OCI-LY7 (cell line): ENCODE data around the gene CCDC186. TPM values are rescaled to one million over a fixed set of nuclear protein-coding genes. Genes with fewer than 3 reads are reported as not detected.

Experiments
- BruUV-seq: library from RNA; stranded (reverse); fragments of 400-500 nt; replicated peaks from 2 replicates; lab custom pipeline; 2021; lab: Mats Ljungman, UMichigan
- CTCF ChIA-PET: fragments of 300-600 bp; sonication (Branson Sonifier 250); formaldehyde crosslinking; loops from one replicate; lab custom pipeline; 2022; ENCODE audit warnings: antibody characterized with exemption; ENCODE audit not compliant: unreplicated experiment; lab: Charles Lee
- POLR2A ChIA-PET: fragments of 300-600 bp; sonication (Branson Sonifier 250); formaldehyde crosslinking; loops from one replicate; lab custom pipeline; 2022; ENCODE audit warnings: antibody characterized with exemption; lab: Charles Lee
- DNase-seq: peaks from one replicate; pipeline ENCODE4 v3.0.0-alpha.2; 2015; ENCODE audit warnings: low spot score
- H2AFZ ChIP-seq: fragments of 200-600 bp; sonication (generic), shearing (Covaris generic); 2 replicates; pipeline ENCODE4 v1.6.1; 2014; ENCODE audit warnings: mild to moderate bottlenecking, antibody characterized with exemption, low read length, moderate library complexity
- H3K27ac ChIP-seq: fragments of 200-600 bp; sonication (generic); 2 replicates; pipeline ENCODE4 v1.5.1; 2014; ENCODE audit warnings: mixed run types, low read depth, mild to moderate bottlenecking, moderate library complexity, low read length, inconsistent platforms; ENCODE audit not compliant: poor library complexity, severe bottlenecking
- H3K36me3 ChIP-seq: fragments of 200-600 bp; sonication (generic); 2 replicates; pipeline ENCODE4 v1.6.1; 2014; ENCODE audit warnings: mild to moderate bottlenecking, antibody characterized with exemption, low read length, moderate library complexity, mixed read lengths; ENCODE audit not compliant: insufficient read depth
- H3K4me1 ChIP-seq: fragments of 200-600 bp; sonication (generic); 2 replicates; pipeline ENCODE4 v1.5.1; 2014; ENCODE audit warnings: mild to moderate bottlenecking, low read length; ENCODE audit not compliant: insufficient read depth, poor library complexity, severe bottlenecking
- H3K4me2 ChIP-seq: fragments of 200-600 bp; sonication (generic); 2 replicates; pipeline ENCODE4 v1.6.1; 2014; ENCODE audit warnings: mild to moderate bottlenecking, low read length
- H3K4me3 ChIP-seq: fragments of 200-600 bp; sonication (generic); 2 replicates; pipeline ENCODE4 v1.5.1; 2014; ENCODE audit warnings: mild to moderate bottlenecking, low read depth, low read length; ENCODE audit not compliant: poor library complexity, severe bottlenecking
- H3K79me2 ChIP-seq: fragments of 200-600 bp; sonication (generic); 2 replicates; pipeline ENCODE4 v1.6.1; 2016; ENCODE audit warnings: low read depth, mild to moderate bottlenecking, low read length, moderate library complexity, mixed read lengths; ENCODE audit not compliant: insufficient read depth
- H3K9me2 ChIP-seq: fragments of 200-600 bp; sonication (generic); 2 replicates; pipeline ENCODE4 v1.6.1; 2016; ENCODE audit warnings: mild to moderate bottlenecking, low read length, mixed read lengths; ENCODE audit not compliant: insufficient read depth
- H3K9me3 ChIP-seq: fragments of 200-600 bp; sonication (generic); 2 replicates; pipeline ENCODE4 v1.6.1; 2014; ENCODE audit warnings: mild to moderate bottlenecking, mixed run types, low read length, mixed read lengths
- H4K20me1 ChIP-seq: fragments of 200-600 bp; sonication (generic); 2 replicates; pipeline ENCODE4 v1.6.1; 2014; ENCODE audit warnings: mild to moderate bottlenecking, antibody characterized with exemption, low read length, moderate library complexity, mixed read lengths; ENCODE audit not compliant: insufficient read depth
- EZH2phosphoT487 ChIP-seq: fragments of 200-600 bp; sonication (generic); IDR thresholded peaks from 2 replicates; pipeline ENCODE4 v1.6.1; 2018; ENCODE audit warnings: low read depth, borderline replicate concordance, mild to moderate bottlenecking, mixed run types, antibody characterized with exemption, low read length, moderate library complexity, mixed read lengths
- intact Hi-C: fragments of 100-400 bp; cut with micrococcal nuclease; formaldehyde crosslinking; loops from one replicate; pipeline ENCODE4 v1.10.0; 2022; ENCODE audit not compliant: unreplicated experiment
- total RNA-seq, 2 experiments: library from RNA; depleted of rRNA in 1 of 2; stranded (reverse); fragments of >200 nt in 1 of 2; shearing (Covaris generic) in 1 of 2; gene quantifications; 2 replicates each; pipeline ENCODE4 v1.2.3, GENCODE V29; 2014 to 2022
- TF ChIP-seq, protein P1 (sequence below): fragments of 200-600 bp; sonication (generic); conservative IDR thresholded peaks from 2 replicates; pipeline ENCODE4 v1.5.1; 2014; ENCODE audit warnings: mild to moderate bottlenecking, antibody characterized with exemption, low read length, moderate library complexity, mixed read lengths

CCDC186 gene
- total RNA-seq, 2 experiments from 2014 or later: 5.3 to 13.1 TPM

DNA sequence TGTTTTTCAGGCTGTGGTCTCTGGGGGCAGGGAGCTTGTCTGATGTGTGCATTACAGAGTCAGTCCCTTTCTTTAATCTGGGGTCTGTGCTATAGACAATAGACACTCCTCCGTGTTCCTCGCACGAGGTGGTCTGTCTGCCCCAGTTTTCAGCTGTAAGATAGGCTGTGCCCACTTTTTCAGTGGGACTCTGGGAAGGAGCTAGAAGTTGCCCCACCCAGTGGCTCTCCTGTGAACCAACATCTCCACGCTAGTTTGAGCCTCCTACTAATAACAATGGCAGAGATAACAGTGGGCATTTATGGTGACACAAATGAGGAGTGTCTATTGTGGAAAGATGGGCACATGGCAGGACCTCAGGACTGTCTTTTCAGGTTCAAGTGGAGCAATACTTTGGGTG is 86.3 kb downstream of the CCDC186 start:
- Histone ChIP-seq H3K79me2 (no peaks in the 10 kb centered on the region), H3K4me1 (no peaks in the 10 kb centered on the region), H2AFZ (no peak overlapping the region), H3K9me2 (no peaks in the 10 kb centered on the region), H3K27ac (no peak overlapping the region), H3K36me3 (no peaks in the 10 kb centered on the region), H3K4me3 (no peak overlapping the region), H3K9me3 (no peaks in the 10 kb centered on the region), H3K4me2 (no peak overlapping the region), H4K20me1 (no peaks in the 10 kb centered on the region)
- BruUV-seq: no TSS peak
- TF ChIP-seq, protein P1, sequence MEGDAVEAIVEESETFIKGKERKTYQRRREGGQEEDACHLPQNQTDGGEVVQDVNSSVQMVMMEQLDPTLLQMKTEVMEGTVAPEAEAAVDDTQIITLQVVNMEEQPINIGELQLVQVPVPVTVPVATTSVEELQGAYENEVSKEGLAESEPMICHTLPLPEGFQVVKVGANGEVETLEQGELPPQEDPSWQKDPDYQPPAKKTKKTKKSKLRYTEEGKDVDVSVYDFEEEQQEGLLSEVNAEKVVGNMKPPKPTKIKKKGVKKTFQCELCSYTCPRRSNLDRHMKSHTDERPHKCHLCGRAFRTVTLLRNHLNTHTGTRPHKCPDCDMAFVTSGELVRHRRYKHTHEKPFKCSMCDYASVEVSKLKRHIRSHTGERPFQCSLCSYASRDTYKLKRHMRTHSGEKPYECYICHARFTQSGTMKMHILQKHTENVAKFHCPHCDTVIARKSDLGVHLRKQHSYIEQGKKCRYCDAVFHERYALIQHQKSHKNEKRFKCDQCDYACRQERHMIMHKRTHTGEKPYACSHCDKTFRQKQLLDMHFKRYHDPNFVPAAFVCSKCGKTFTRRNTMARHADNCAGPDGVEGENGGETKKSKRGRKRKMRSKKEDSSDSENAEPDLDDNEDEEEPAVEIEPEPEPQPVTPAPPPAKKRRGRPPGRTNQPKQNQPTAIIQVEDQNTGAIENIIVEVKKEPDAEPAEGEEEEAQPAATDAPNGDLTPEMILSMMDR: peak; percentile 58
- TF ChIP-seq EZH2phosphoT487: no peak
- ChIA-PET CTCF (no interaction called here), POLR2A (interaction anchor here (0.6 to 1.0 kb wide), 3 partner anchors 9 to 170 kb away, joined by 3 to 4 read pairs (median 3); no protein-coding TSS in a partner anchor)
- peak; percentile 27 for DNase-seq
- intact Hi-C loops: no loop called here

DNA sequence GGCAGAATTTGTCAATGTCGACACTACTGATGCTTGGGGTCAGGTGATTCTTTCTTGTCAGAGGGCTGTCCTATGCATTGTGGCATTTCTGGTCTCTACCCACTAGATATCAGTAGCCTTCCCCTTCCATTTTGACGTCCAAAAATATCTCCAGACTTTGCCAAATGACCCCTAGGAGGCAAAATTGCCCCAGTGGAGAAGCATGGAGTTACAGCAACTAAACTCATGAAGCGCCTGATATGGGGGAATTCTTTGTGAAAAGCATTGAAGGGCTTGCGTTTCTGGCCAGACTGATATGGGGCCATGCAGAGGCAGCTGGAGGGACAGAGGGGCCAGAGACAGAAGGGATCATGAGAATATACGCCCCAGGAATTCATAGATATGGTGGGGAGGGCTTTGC is 86.7 kb downstream of the CCDC186 start:
- H2AFZ ChIP-seq: no peak overlapping the region
- no peak overlapping the region for H3K4me3 ChIP-seq
- CTCF ChIA-PET: no interaction called here
- H3K27ac ChIP-seq: no peak overlapping the region
- POLR2A ChIA-PET: interaction anchor here (0.8 to 1.0 kb wide), 3 partner anchors 9 to 169 kb away, joined by 3 to 5 read pairs (median 4); no protein-coding TSS in a partner anchor
- H3K36me3 ChIP-seq: no peaks in the 10 kb centered on the region
- intact Hi-C loops: no loop called here
- no peaks in the 10 kb centered on the region for H4K20me1 ChIP-seq
- H3K9me3 ChIP-seq: no peaks in the 10 kb centered on the region
- TF ChIP-seq, protein P1: no peak
- no peak for TF ChIP-seq EZH2phosphoT487
- H3K9me2 ChIP-seq: no peaks in the 10 kb centered on the region
- DNase-seq: no peak
- H3K4me1 ChIP-seq: no peaks in the 10 kb centered on the region
- no peaks in the 10 kb centered on the region for H3K79me2 ChIP-seq
- no TSS peak for BruUV-seq
- no peak overlapping the region for H3K4me2 ChIP-seq

DNA sequence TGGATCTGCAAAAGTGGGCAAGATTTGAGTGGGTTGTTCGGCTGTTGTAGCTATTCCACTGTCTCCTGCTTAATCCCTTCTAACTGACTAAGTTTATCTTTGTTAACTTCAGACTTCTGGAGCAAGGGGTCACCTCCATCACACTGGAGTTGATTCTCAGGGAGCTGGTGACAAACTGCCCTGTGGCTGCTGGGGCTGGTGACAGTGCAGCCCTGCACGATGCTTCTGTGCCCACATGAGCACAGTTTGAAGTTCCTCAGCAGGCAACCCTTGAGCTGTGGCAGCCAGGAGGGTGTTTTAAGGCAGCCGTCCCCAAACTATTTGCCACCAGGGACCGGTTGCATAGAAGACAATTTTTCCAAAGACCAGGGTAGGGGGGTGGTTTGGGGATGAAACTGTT is 89.8 kb downstream of the CCDC186 start:
- no peak overlapping the region for H2AFZ ChIP-seq
- ChIA-PET CTCF (no interaction called here), POLR2A (interaction anchor here (4.1 kb wide), 1 partner anchor 12 kb away, joined by 15 read pairs; no protein-coding TSS in a partner anchor)
- H3K4me2 ChIP-seq: no peak overlapping the region
- H3K4me1 ChIP-seq: no peaks in the 10 kb centered on the region
- TF ChIP-seq, protein P1: no peak
- no peak for TF ChIP-seq EZH2phosphoT487
- BruUV-seq: no TSS peak
- H4K20me1 ChIP-seq: no peaks in the 10 kb centered on the region
- DNase-seq: no peak
- no peak overlapping the region for H3K4me3 ChIP-seq
- no peaks in the 10 kb centered on the region for H3K9me2 ChIP-seq
- no peak overlapping the region for H3K27ac ChIP-seq
- no peaks in the 10 kb centered on the region for H3K9me3 ChIP-seq
- intact Hi-C loops: no loop called here
- no peaks in the 10 kb centered on the region for H3K79me2 ChIP-seq
- H3K36me3 ChIP-seq: no peaks in the 10 kb centered on the region
